HepG2 (cell line): Measurements from ENCODE around the gene TP73. TPM values are rescaled to one million over a fixed set of nuclear protein-coding genes. Genes with fewer than 3 reads are reported as not detected.

Experiments used
- AHDC1 ChIP-seq: sonication (generic); formaldehyde crosslinking; IDR thresholded peaks from 2 replicates; pipeline ENCODE4 v1.5.1; 2020; ENCODE audit warnings: mild to moderate bottlenecking, missing genetic modification reagents, borderline replicate concordance
- ATF1 ChIP-seq: IDR thresholded peaks from 2 replicates; pipeline ENCODE4 v1.6.1; 2016; ENCODE audit warnings: mild to moderate bottlenecking, control low read depth
- BCL6 ChIP-seq: IDR thresholded peaks from 2 replicates; pipeline ENCODE4 v1.6.1; 2016; ENCODE audit warnings: missing genetic modification reagents, missing compliant biosample characterization
- CBFB ChIP-seq: sonication (generic); formaldehyde crosslinking; IDR thresholded peaks from 2 replicates; pipeline ENCODE4 v1.4.0; 2020; ENCODE audit warnings: missing genetic modification reagents
- FOXM1 ChIP-seq: sonication (generic); formaldehyde crosslinking; IDR thresholded peaks from 2 replicates; pipeline ENCODE4 v1.5.0; 2020; ENCODE audit warnings: missing genetic modification reagents
- HNRNPL ChIP-seq: fragments of 200-400 bp; formaldehyde crosslinking; IDR thresholded peaks from 2 replicates; pipeline ENCODE4 v1.6.1; 2017; ENCODE audit warnings: mild to moderate bottlenecking, low read depth, low read length
- MBD4 ChIP-seq: IDR thresholded peaks from 2 replicates; pipeline ENCODE4 v1.6.1; 2012; ENCODE audit warnings: low read length, inconsistent platforms, borderline replicate concordance
- NFYB ChIP-seq: sonication (generic); formaldehyde crosslinking; IDR thresholded peaks from 2 replicates; pipeline ENCODE4 v1.4.0; 2020; ENCODE audit warnings: missing genetic modification reagents
- NR2F6 ChIP-seq, 2 experiments: IDR thresholded peaks; 2 replicates each; pipeline ENCODE4 v1.6.1; 2016; ENCODE audit warnings: antibody characterized with exemption in 1 of 2, mild to moderate bottlenecking in 1 of 2
- PAWR ChIP-seq: sonication (generic); formaldehyde crosslinking; IDR thresholded peaks from 2 replicates; pipeline ENCODE4 v1.4.0; 2020; ENCODE audit warnings: missing genetic modification reagents, mild to moderate bottlenecking, borderline replicate concordance
- RXRA ChIP-seq: sonication (generic); formaldehyde crosslinking; IDR thresholded peaks from 2 replicates; pipeline ENCODE4 v1.5.1; 2020; ENCODE audit warnings: missing genetic modification reagents
- TFDP1 ChIP-seq: IDR thresholded peaks from 2 replicates; pipeline ENCODE4 v1.6.1; 2016; ENCODE audit warnings: missing compliant biosample characterization, missing genetic modification reagents, borderline replicate concordance
- ZFP36L1 ChIP-seq: sonication (generic); formaldehyde crosslinking; IDR thresholded peaks from 2 replicates; pipeline ENCODE4 v1.8.0; 2022; ENCODE audit warnings: mild to moderate bottlenecking, missing genetic modification reagents, moderate library complexity
- ZFP82 ChIP-seq: sonication (generic); formaldehyde crosslinking; IDR thresholded peaks from 2 replicates; pipeline ENCODE4 v1.5.1; 2020; ENCODE audit warnings: mild to moderate bottlenecking, missing genetic modification reagents, borderline replicate concordance
- ZKSCAN8 ChIP-seq: IDR thresholded peaks from 2 replicates; pipeline ENCODE4 v1.6.1; 2016; ENCODE audit warnings: borderline replicate concordance, missing genetic modification reagents, missing compliant biosample characterization
- ZNF205 ChIP-seq: IDR thresholded peaks from 2 replicates; pipeline ENCODE4 v1.6.1; 2018; ENCODE audit warnings: missing biosample characterization, missing genetic modification reagents
- ZNF207 ChIP-seq: fragments of 450-650 bp; IDR thresholded peaks from 2 replicates; pipeline ENCODE4 v1.6.1; 2016; ENCODE audit warnings: antibody characterized with exemption, borderline replicate concordance
- ZNF256 ChIP-seq: sonication (generic); formaldehyde crosslinking; conservative IDR thresholded peaks from 2 replicates; pipeline ENCODE4 v1.4.0; 2020; ENCODE audit warnings: missing genetic modification reagents
- ZNF296 ChIP-seq: sonication (generic); formaldehyde crosslinking; conservative IDR thresholded peaks from 2 replicates; pipeline ENCODE4 v1.5.0; 2020; ENCODE audit warnings: mild to moderate bottlenecking, missing genetic modification reagents
- ZNF33B ChIP-seq: sonication (generic); formaldehyde crosslinking; IDR thresholded peaks from 2 replicates; pipeline ENCODE4 v1.5.1; 2020; ENCODE audit warnings: mild to moderate bottlenecking, missing genetic modification reagents
- polyA plus RNA-seq, 8 experiments: library from polyadenylated mRNA; depleted of rRNA in 3 of 8; stranded (reverse) in 7 of 8; unstranded in 1 of 8; fragments of >200 nt; fragmentation: Illumina TruSeq in 4 of 8; extraction: Trizol in 4 of 8; gene quantifications; 2 replicates each; pipeline versions ENCODE4 v1.2.1 to v1.2.3, GENCODE V29; 2011 to 2016; ENCODE audit warnings: low read depth in 4 of 8, missing spikeins in 1 of 8, mixed read lengths in 1 of 8; ENCODE audit not compliant: insufficient read depth in 1 of 8
- total RNA-seq, 5 experiments: library from RNA; depleted of rRNA; stranded (reverse); fragments of >200 nt; fragmentation: Illumina TruSeq; extraction: Trizol; gene quantifications; 2 replicates each; pipeline ENCODE4 v1.2.3, GENCODE V29; 2016; ENCODE audit warnings: low read depth in 1 of 5
- TF ChIP-seq, protein P1 (sequence below): sonication (generic); formaldehyde crosslinking; IDR thresholded peaks from 2 replicates; pipeline ENCODE4 v1.4.0; 2020; ENCODE audit warnings: missing genetic modification reagents, borderline replicate concordance
- TF ChIP-seq, protein P2 (sequence below): sonication (generic); formaldehyde crosslinking; IDR thresholded peaks from 2 replicates; pipeline ENCODE4 v1.4.0; 2020; ENCODE audit warnings: missing genetic modification reagents

Gene TP73
- total and polyA plus RNA-seq, 2 of the 13 experiments (the other 11 are each of a cell fraction or from before 2014, with no cell fraction given): 0.49 to 1.1 TPM

DNA sequence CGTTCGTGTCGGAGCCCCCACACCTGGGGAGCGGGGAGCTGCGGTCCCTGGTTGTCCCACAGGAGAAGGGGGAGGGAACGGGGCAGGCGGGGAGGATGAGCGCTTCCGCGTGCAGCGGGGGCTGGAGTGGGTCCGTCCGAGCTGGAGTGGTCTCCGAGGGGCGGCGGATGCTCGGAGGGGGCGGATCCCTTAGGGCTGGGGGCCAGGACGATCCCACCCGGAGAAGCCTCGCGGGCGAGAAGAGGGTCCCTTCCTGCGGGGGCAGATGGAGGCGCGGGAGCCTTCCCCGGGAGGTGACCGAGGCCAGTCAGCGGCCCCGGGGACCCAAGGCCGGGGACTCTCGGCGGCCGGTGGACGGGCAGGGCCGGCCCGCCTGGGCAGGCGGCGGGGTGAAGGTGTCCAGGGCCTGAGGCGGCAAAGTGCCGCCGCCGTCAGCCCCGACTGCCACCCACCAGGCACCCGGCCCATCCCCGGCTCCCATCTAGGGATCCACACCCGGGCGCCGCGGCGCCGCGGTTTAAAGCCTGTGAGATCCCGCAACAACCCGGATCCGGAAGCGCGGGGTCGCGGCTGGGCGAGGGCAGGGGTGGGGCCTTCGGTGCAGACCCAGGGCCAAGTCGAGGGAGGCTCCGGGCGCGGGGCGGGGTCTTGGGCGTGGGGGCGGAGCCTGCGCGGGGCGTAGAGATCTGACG, 94.7 kb downstream of the TP73 start (continued):
- TF ChIP-seq BCL6 (CRISPR knock-in tag) (no peak), ZFP36L1 (CRISPR knock-in tag) (no peak), ATF1 (CRISPR knock-in tag) (no peak), ZFP82 (CRISPR knock-in tag) (0 out of 2 replicates have a peak, but pooled peaks have one; percentile 27), ZNF33B (no peak), ZNF205 (no peak), RXRA (no peak), ZKSCAN8 (0 out of 2 replicates have a peak, but pooled peaks have one; percentile 17), FOXM1 (CRISPR knock-in tag) (no peak), MBD4 (no peak), ZNF256 (CRISPR knock-in tag) (no peak), AHDC1 (CRISPR knock-in tag) (no peak), NR2F6 (IDR thresholded peaks at IDR 0.05) (no peak), NR2F6 (CRISPR knock-in tag; IDR thresholded peaks at IDR 0.05) (no peak), HNRNPL (no peak), PAWR (no peak), TFDP1 (CRISPR knock-in tag) (peak; percentile 70; the same call in 1 of the 2 replicates), ZNF296 (no peak), ZNF207 (no peak), CBFB (CRISPR knock-in tag) (no peak), NFYB (CRISPR knock-in tag) (no peak)
- TF ChIP-seq, protein P1, sequence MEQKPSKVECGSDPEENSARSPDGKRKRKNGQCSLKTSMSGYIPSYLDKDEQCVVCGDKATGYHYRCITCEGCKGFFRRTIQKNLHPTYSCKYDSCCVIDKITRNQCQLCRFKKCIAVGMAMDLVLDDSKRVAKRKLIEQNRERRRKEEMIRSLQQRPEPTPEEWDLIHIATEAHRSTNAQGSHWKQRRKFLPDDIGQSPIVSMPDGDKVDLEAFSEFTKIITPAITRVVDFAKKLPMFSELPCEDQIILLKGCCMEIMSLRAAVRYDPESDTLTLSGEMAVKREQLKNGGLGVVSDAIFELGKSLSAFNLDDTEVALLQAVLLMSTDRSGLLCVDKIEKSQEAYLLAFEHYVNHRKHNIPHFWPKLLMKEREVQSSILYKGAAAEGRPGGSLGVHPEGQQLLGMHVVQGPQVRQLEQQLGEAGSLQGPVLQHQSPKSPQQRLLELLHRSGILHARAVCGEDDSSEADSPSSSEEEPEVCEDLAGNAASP: no peak
- TF ChIP-seq, protein P2, sequence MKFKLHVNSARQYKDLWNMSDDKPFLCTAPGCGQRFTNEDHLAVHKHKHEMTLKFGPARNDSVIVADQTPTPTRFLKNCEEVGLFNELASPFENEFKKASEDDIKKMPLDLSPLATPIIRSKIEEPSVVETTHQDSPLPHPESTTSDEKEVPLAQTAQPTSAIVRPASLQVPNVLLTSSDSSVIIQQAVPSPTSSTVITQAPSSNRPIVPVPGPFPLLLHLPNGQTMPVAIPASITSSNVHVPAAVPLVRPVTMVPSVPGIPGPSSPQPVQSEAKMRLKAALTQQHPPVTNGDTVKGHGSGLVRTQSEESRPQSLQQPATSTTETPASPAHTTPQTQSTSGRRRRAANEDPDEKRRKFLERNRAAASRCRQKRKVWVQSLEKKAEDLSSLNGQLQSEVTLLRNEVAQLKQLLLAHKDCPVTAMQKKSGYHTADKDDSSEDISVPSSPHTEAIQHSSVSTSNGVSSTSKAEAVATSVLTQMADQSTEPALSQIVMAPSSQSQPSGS (CRISPR knock-in tag): no peak
